Activated T-helper 1 cell treated with anti-CD3 and anti-CD28 coated beads, Interleukin-12 subunit alpha, Interleukin-12 subunit beta, Interleukin-2, Interleukin-4 antibody, amounts not matched to agents 30 ng/mL and 10 ng/mL and 1 ng/mL, durations not matched to agents 14 hours and 24 hours and 36 hours (primary cell): ENCODE measurements around the gene CRX. TPM values are rescaled to one million over a fixed set of nuclear protein-coding genes. Genes with fewer than 3 reads are reported as not detected.
"Not testable (repeated sequence)": the region's sequence is repeated elsewhere in the genome, so short reads cannot be mapped to it uniquely, and the experiment has no call there.

Experiments
- DNase-seq: peaks from one replicate; pipeline ENCODE4 v3.0.0; 2021; ENCODE audit warnings: low spot score
- H3K27ac Mint-ChIP-seq: one replicate; pipeline ENCODE4 v1.8.0; 2021; ENCODE audit warnings: mild to moderate bottlenecking, mixed read lengths
- H3K27me3 Mint-ChIP-seq: one replicate; pipeline ENCODE4 v1.8.0; 2022; ENCODE audit warnings: mild to moderate bottlenecking, moderate library complexity, mixed read lengths; ENCODE audit not compliant: insufficient read depth
- H3K36me3 Mint-ChIP-seq: one replicate; pipeline ENCODE4 v1.8.0; 2021; ENCODE audit warnings: low read depth, mixed read lengths
- H3K4me1 Mint-ChIP-seq: one replicate; pipeline ENCODE4 v1.8.0; 2021; ENCODE audit warnings: low read depth, mixed read lengths
- H3K4me3 Mint-ChIP-seq: one replicate; pipeline ENCODE4 v1.8.0; 2021; ENCODE audit warnings: mild to moderate bottlenecking, moderate library complexity, mixed read lengths
- H3K9me3 Mint-ChIP-seq: one replicate; pipeline ENCODE4 v1.8.0; 2021; ENCODE audit warnings: mixed read lengths
- intact Hi-C: fragments of 100-400 bp; cut with micrococcal nuclease; formaldehyde crosslinking; loops from one replicate; pipeline ENCODE4 v1.15.1; 2024
- total RNA-seq: library from RNA; stranded (reverse); gene quantifications from 2 replicates; pipeline ENCODE4 v1.2.3, GENCODE V29; 2022

The CRX gene
- total RNA-seq, 1 donor from 2014 or later: not detected

GRCh38 chr19:47792616-47793015, 29.1 kb upstream of the CRX start:
- DNase-seq: no peak
- Mint-ChIP-seq H3K4me3 (no peak overlapping the region), H3K4me1 (peaks cover 5% of the 10 kb centered on the region), H3K27me3 (no peaks in the 10 kb centered on the region), H3K9me3 (no peaks in the 10 kb centered on the region), H3K36me3 (peaks cover 2% of the 10 kb centered on the region), H3K27ac (no peak overlapping the region)
- intact Hi-C loops: no loop called here

GRCh38 chr19:47794526-47794925, 27.2 kb upstream of the CRX start:
- Mint-ChIP-seq H3K27me3 (peaks cover 1% of the 10 kb centered on the region), H3K9me3 (no peaks in the 10 kb centered on the region), H3K4me3 (no peak overlapping the region), H3K27ac (no peak overlapping the region), H3K4me1 (no peaks in the 10 kb centered on the region), H3K36me3 (no peaks in the 10 kb centered on the region)
- intact Hi-C loops: no loop called here
- no peak for DNase-seq

DNA sequence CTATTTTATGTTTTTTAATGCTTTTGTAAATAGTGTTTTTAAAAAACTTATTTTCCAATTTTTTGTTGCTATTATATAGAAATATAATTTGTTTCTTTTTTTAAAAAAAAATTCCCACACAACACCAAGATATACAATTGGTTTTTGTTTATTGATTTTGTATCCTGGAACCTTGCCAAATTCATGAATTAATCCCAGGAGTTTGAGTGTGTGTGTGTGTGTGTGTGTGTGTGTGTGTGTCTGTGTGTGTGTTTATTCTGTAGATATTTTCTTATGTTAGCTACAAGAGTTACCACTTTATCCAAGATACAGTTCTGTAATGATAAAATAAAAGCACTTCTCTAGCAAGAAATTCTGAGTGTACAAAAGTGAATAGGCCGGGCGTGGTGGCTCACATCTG, 25.0 kb upstream of the CRX start:
- Mint-ChIP-seq H3K36me3 (no peaks in the 10 kb centered on the region), H3K9me3 (peaks cover 10% of the 10 kb centered on the region), H3K4me1 (no peaks in the 10 kb centered on the region), H3K4me3 (no peak overlapping the region), H3K27ac (no peak overlapping the region), H3K27me3 (peaks cover 1% of the 10 kb centered on the region)
- no peak for DNase-seq
- intact Hi-C loops: no loop called here

GRCh38 chr19:47797996-47798903, 23.5 kb upstream of the CRX start:
- H3K27me3 Mint-ChIP-seq: peaks cover 1% of the 10 kb centered on the region
- H3K4me3 Mint-ChIP-seq: no peak overlapping the region
- peaks cover 10% of the 10 kb centered on the region for H3K9me3 Mint-ChIP-seq
- no peaks in the 10 kb centered on the region for H3K4me1 Mint-ChIP-seq
- no peaks in the 10 kb centered on the region for H3K36me3 Mint-ChIP-seq
- intact Hi-C loops: no loop called here
- no peak overlapping the region for H3K27ac Mint-ChIP-seq
- DNase-seq: no peak

DNA sequence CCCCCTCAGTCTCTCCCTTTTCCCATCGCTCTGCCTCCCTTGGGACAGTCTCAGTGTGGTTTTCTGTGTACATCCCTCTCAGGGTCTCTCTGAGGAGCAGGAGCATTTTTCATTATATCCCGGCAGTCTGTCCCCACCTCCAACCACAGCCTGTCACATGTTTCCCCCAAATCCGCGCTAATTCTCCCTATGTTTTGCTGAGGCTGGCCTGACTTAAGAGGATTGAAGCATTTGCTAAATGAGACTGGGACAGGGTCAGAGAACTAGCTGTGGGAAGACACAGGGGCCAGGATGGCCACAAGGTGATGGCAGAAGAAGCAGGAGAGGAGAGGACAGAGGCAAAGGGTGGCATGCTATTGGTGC, 22.9 kb upstream of the CRX start:
- no peak overlapping the region for H3K4me3 Mint-ChIP-seq
- H3K36me3 Mint-ChIP-seq: no peaks in the 10 kb centered on the region
- H3K27me3 Mint-ChIP-seq: peaks cover 1% of the 10 kb centered on the region
- intact Hi-C loops: no loop called here
- H3K4me1 Mint-ChIP-seq: no peaks in the 10 kb centered on the region
- peaks cover 10% of the 10 kb centered on the region for H3K9me3 Mint-ChIP-seq
- no peak overlapping the region for H3K27ac Mint-ChIP-seq
- DNase-seq: no peak

- peaks cover 10% of the 10 kb centered on the region for H3K9me3 Mint-ChIP-seq
These were observed 20.5 kb upstream of the CRX start for GRCh38 chr19:47801270-47801669.

DNA sequence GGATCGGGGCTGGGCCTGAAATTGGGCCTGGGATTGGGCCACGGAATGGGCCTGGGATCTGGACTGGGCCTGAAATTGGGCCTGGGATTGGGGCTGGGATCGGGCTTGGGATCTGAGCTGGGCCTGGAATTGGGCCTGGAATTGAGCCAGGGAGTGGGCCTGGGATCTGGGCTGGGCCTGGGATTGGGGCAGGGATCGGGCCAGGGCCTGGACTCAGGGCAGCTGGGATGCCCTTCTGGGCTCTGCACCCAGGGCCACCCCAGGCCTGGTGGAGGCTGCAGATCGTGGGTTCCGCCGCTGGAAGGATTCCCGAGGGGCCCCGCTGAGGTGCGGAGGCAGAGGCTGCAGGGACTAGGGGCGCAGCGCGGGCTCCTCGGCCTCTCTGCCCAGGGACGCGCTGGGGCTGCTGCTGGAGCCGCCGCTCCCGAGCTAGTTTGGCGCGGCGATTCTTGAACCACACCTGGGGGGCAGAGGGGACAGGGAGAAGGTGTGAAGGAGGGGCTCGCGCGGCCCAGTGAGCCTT, 19.2 kb upstream of the CRX start:
- Mint-ChIP-seq H3K27ac (no peak overlapping the region), H3K4me1 (no peaks in the 10 kb centered on the region), H3K4me3 (no peak overlapping the region), H3K36me3 (no peaks in the 10 kb centered on the region), H3K9me3 (peaks cover 10% of the 10 kb centered on the region), H3K27me3 (peaks cover 1% of the 10 kb centered on the region)
- no peak for DNase-seq
- intact Hi-C loops: no loop called here

More at GRCh38 chr19:47801270-47801669, 20.5 kb upstream of the CRX start:
- H3K27ac Mint-ChIP-seq: no peak overlapping the region
- no peak for DNase-seq
- intact Hi-C loops: no loop called here
- no peak overlapping the region for H3K4me3 Mint-ChIP-seq
- no peaks in the 10 kb centered on the region for H3K36me3 Mint-ChIP-seq
- H3K4me1 Mint-ChIP-seq: no peaks in the 10 kb centered on the region
- H3K27me3 Mint-ChIP-seq: peaks cover 1% of the 10 kb centered on the region

- DNase-seq, H3K36me3 Mint-ChIP-seq, H3K27me3 Mint-ChIP-seq, H3K27ac Mint-ChIP-seq, H3K4me1 Mint-ChIP-seq, H3K4me3 Mint-ChIP-seq, intact Hi-C loops, H3K9me3 Mint-ChIP-seq: not testable (repeated sequence)
These were observed 18.6 kb upstream of the CRX start for GRCh38 chr19:47803148-47803547.

GRCh38 chr19:47803671-47804070, 18.1 kb upstream of the CRX start:
- intact Hi-C loops, H3K36me3 Mint-ChIP-seq, H3K4me3 Mint-ChIP-seq, H3K4me1 Mint-ChIP-seq, DNase-seq, H3K9me3 Mint-ChIP-seq, H3K27ac Mint-ChIP-seq, H3K27me3 Mint-ChIP-seq: not testable (repeated sequence)

DNA sequence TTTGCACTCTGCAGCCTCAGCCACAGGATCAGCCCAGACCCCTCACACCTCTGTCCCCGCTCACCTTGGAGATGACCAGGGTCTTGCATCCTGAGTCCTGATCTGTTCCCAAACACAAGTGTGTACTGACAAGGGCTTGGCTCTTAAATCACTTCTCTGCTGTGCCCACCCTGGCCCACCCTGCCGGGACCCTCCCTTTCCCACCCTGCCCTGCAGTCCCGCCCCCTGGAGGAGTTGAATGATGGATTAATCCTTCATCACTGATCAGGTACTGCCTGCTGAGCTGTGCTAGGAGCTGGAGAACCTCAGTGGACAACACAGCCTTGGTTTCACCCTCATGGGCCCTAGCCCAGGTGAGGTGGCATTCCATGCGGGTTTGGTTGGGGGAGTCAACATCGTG, 17.3 kb upstream of the CRX start, which contains the start of gene TPRX1:
TPRX1 (minus strand) TSS at position 101 of the 400 bp plus-strand sequence; CDS start at position 89, 12 bp downstream.
- intact Hi-C loops, H3K27me3 Mint-ChIP-seq, H3K4me1 Mint-ChIP-seq, H3K27ac Mint-ChIP-seq, H3K9me3 Mint-ChIP-seq, DNase-seq, H3K36me3 Mint-ChIP-seq, H3K4me3 Mint-ChIP-seq: not testable (repeated sequence)

DNA sequence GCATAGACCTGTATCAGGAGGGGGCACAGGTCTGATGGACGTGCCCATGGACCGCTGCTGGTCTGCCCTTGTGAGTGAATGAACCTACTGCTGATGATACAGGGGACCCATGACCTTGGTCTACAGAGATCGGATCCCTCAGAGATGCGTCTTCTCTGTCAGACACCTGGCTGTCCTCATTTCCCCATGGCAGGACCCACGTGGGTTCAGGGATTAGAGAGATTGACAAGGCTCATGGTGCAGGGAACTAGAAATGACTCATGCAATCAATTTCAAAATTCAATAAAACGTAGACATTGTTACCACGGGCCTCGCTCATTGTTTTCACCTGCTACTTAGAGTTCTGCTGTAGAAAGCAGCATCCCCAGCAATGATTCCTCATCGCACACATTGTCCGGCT, 16.4 kb upstream of the CRX start:
- Mint-ChIP-seq H3K4me1 (no peaks in the 10 kb centered on the region), H3K36me3 (no peaks in the 10 kb centered on the region), H3K27me3 (no peaks in the 10 kb centered on the region), H3K4me3 (no peak overlapping the region), H3K9me3 (peaks cover 10% of the 10 kb centered on the region), H3K27ac (no peak overlapping the region)
- intact Hi-C loops: no loop called here
- no peak for DNase-seq

GRCh38 chr19:47806435-47806834, 15.3 kb upstream of the CRX start:
- DNase-seq: no peak
- no peaks in the 10 kb centered on the region for H3K27me3 Mint-ChIP-seq
- no peak overlapping the region for H3K4me3 Mint-ChIP-seq
- H3K36me3 Mint-ChIP-seq: no peaks in the 10 kb centered on the region
- H3K9me3 Mint-ChIP-seq: peaks cover 3% of the 10 kb centered on the region
- H3K27ac Mint-ChIP-seq: no peak overlapping the region
- intact Hi-C loops: no loop called here
- no peaks in the 10 kb centered on the region for H3K4me1 Mint-ChIP-seq

DNA sequence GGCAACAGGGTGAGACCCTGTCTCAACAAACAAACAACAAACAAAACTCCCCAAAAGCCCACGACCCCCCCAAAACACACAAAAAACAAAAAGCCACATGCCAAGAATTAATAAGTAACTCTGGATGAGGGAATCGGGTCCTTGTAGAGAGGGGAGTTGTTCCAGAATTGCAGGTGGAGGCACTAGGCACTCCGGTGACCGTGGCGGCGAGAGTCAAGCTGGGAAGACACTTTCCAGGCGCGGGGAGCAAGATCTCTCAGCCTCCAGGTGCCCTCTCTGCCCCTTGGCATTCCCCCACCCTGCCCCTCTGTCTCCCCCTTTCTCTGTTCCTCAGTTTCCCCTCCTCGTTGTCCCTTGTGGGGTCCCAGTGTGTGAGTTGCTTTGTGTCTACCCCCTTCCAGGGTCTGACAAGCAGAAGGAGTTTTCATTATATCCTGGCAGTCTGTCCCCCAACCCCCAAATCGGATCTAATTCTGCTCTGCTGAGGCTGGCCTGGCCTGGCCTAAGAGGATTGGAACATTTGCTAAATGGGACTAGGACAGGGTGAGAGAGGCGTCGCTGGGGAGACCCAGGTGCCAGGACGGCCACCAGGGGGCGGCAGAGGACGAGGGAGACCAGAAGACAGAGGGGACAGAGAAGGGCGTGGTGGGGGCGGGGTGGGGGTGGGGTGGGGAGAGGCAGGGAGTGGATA, 8.3 kb upstream of the CRX start:
- H3K36me3 Mint-ChIP-seq: no peaks in the 10 kb centered on the region
- no peak overlapping the region for H3K4me3 Mint-ChIP-seq
- peaks cover 2% of the 10 kb centered on the region for H3K27me3 Mint-ChIP-seq
- no peaks in the 10 kb centered on the region for H3K9me3 Mint-ChIP-seq
- intact Hi-C loops: loop anchor here (1.0 kb wide), 1 partner anchor 50 kb away; no protein-coding TSS in a partner anchor
- H3K4me1 Mint-ChIP-seq: no peaks in the 10 kb centered on the region
- peak; percentile 49 for DNase-seq
- H3K27ac Mint-ChIP-seq: no peak overlapping the region
